ENCODE results near the gene CNTRL. TPM values are rescaled to one million over a fixed set of nuclear protein-coding genes. Genes with fewer than 3 reads are reported as not detected.
A peak's percentile ranks its signal among the peaks of the same experiment; 100 is the strongest.

CNTRL gene
- total RNA-seq, 1 donor from 2014 or later: 6.7 TPM

GRCh38 chr9:121210536-121210935, 135.8 kb downstream of the CNTRL start:
- no peak for TF ChIP-seq CTCF (IDR thresholded peaks at IDR 0.05; ENCODE audit: insufficient read depth, low read length, poor library complexity, severe bottlenecking)
- Histone ChIP-seq H3K27me3 (ENCODE audit: control insufficient read depth, insufficient read depth, low read length) (no peaks in the 10 kb centered on the region), H3K36me3 (ENCODE audit: control insufficient read depth, insufficient read depth, low read length) (no peaks in the 10 kb centered on the region), H3K4me3 (ENCODE audit: low read depth, low read length) (no peak overlapping the region)
- no peak for DNase-seq (ENCODE audit: low read depth)

GRCh38 chr9:121213136-121213806, 138.5 kb downstream of the CNTRL start:
- peak; percentile 97 for TF ChIP-seq CTCF (IDR thresholded peaks at IDR 0.05; ENCODE audit: insufficient read depth, low read length, poor library complexity, severe bottlenecking)
- Histone ChIP-seq H3K36me3 (ENCODE audit: control insufficient read depth, insufficient read depth, low read length) (no peaks in the 10 kb centered on the region), H3K27me3 (ENCODE audit: control insufficient read depth, insufficient read depth, low read length) (no peaks in the 10 kb centered on the region), H3K4me3 (ENCODE audit: low read depth, low read length) (no peak overlapping the region)
- no peak for DNase-seq (ENCODE audit: low read depth)

GRCh38 chr9:121214005-121214404, 139.2 kb downstream of the CNTRL start:
- no peak for DNase-seq (ENCODE audit: low read depth)
- Histone ChIP-seq H3K27me3 (ENCODE audit: control insufficient read depth, insufficient read depth, low read length) (no peaks in the 10 kb centered on the region), H3K4me3 (ENCODE audit: low read depth, low read length) (no peak overlapping the region), H3K36me3 (ENCODE audit: control insufficient read depth, insufficient read depth, low read length) (no peaks in the 10 kb centered on the region)
- TF ChIP-seq CTCF (IDR thresholded peaks at IDR 0.05; ENCODE audit: insufficient read depth, low read length, poor library complexity, severe bottlenecking): no peak

GRCh38 chr9:121216271-121216805, 141.6 kb downstream of the CNTRL start:
- no peak for TF ChIP-seq CTCF (IDR thresholded peaks at IDR 0.05; ENCODE audit: insufficient read depth, low read length, poor library complexity, severe bottlenecking)
- Histone ChIP-seq H3K36me3 (ENCODE audit: control insufficient read depth, insufficient read depth, low read length) (no peaks in the 10 kb centered on the region), H3K27me3 (ENCODE audit: control insufficient read depth, insufficient read depth, low read length) (no peaks in the 10 kb centered on the region), H3K4me3 (ENCODE audit: low read depth, low read length) (no peak overlapping the region)
- no peak for DNase-seq (ENCODE audit: low read depth)

- no peak for DNase-seq (ENCODE audit: low read depth)
- Histone ChIP-seq H3K4me3 (ENCODE audit: low read depth, low read length) (no peak overlapping the region), H3K27me3 (ENCODE audit: control insufficient read depth, insufficient read depth, low read length) (no peaks in the 10 kb centered on the region), H3K36me3 (ENCODE audit: control insufficient read depth, insufficient read depth, low read length) (no peaks in the 10 kb centered on the region)
- TF ChIP-seq CTCF (IDR thresholded peaks at IDR 0.05; ENCODE audit: insufficient read depth, low read length, poor library complexity, severe bottlenecking): no peak
Observed at GRCh38 chr9:121217609-121218292, 143.0 kb downstream of the CNTRL start.

All from kidney epithelial cell (primary cell).